DOHH2 (cell line): Measurements from ENCODE around the gene ACSL5.

Source experiments
- EZH2phosphoT487 ChIP-seq: fragments of 200-600 bp; sonication (generic); IDR thresholded peaks from 2 replicates; pipeline ENCODE4 v1.6.1; 2017; ENCODE audit warnings: borderline replicate concordance, mild to moderate bottlenecking, antibody characterized with exemption, low read length, moderate library complexity, mixed read lengths
- TF ChIP-seq, protein P1 (sequence below): fragments of 200-600 bp; sonication (generic); IDR thresholded peaks from one replicate; pipeline ENCODE4 v1.5.1; 2014; ENCODE audit warnings: antibody characterized with exemption, mild to moderate bottlenecking, low read depth, low read length; ENCODE audit not compliant: poor library complexity, severe bottlenecking

GRCh38 chr10:112397592-112397991 is 23.7 kb downstream of the ACSL5 start:
- TF ChIP-seq, protein P1, sequence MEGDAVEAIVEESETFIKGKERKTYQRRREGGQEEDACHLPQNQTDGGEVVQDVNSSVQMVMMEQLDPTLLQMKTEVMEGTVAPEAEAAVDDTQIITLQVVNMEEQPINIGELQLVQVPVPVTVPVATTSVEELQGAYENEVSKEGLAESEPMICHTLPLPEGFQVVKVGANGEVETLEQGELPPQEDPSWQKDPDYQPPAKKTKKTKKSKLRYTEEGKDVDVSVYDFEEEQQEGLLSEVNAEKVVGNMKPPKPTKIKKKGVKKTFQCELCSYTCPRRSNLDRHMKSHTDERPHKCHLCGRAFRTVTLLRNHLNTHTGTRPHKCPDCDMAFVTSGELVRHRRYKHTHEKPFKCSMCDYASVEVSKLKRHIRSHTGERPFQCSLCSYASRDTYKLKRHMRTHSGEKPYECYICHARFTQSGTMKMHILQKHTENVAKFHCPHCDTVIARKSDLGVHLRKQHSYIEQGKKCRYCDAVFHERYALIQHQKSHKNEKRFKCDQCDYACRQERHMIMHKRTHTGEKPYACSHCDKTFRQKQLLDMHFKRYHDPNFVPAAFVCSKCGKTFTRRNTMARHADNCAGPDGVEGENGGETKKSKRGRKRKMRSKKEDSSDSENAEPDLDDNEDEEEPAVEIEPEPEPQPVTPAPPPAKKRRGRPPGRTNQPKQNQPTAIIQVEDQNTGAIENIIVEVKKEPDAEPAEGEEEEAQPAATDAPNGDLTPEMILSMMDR, result no peak
- TF ChIP-seq EZH2phosphoT487, result no peak
